Measurements from ENCODE around the gene MYBPH.

The MYBPH gene

DNA sequence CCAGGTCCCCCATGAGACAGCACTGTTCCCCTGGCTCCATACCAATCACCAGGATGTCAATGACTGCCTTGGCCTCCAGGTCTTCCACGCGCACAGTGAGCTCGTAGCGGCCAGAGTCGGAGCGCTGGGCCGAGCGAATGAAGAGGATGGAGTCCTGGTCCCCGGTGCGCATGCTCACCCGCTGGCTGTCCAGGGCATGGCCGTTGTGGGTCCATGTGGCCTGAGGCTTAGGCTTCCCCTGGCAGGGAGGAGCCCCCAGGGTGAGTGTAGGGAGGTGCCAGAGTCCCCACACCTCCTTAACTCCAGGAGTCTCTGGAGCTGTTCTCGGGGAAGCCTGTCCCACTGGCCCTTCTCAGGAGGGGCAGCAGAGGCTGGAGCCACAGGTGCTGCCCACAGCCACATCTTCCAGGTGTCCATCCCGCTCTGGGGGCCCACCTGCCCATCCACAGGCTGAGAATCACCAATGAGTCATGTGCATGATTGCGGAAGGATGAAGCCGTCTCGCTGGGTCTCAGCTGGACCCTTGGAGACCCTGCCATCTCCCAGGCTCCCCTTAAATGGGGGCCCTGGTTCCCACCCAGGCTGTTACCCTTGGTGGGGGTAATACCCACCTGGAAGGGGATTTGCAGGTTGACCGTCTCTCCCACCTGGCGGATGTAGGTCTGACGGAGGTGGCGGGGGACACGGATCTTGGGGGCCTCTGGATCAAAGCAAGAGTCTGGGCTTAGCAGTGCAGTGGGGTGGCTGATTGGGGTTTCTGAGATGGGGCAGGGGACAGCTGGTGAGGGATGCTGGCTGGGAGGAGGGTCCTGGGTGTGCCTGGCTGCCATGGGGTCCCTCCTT, 4.1 kb downstream of the MYBPH start:
- no peaks in the 10 kb centered on the region for H3F3A ChIP-seq (ENCODE audit: insufficient read depth, low read length)
- H3K4me1 ChIP-seq (ENCODE audit: insufficient read depth, low read length, severe bottlenecking) = no peaks in the 10 kb centered on the region
- no peaks in the 10 kb centered on the region for H3K36me3 ChIP-seq (ENCODE audit: insufficient read depth, low read length)
- H3K79me2 ChIP-seq (ENCODE audit: insufficient read depth, low read length) = no peaks in the 10 kb centered on the region
- no peaks in the 10 kb centered on the region for H3K9me3 ChIP-seq (ENCODE audit: low read length)
- 0 out of 2 replicates have a peak, but pooled peaks cover 4% of the 10 kb centered on the region for H3K27me3 ChIP-seq (ENCODE audit: insufficient read depth, low read length)
- no peak for TF ChIP-seq EZH2 (IDR thresholded peaks at IDR 0.05; ENCODE audit: borderline replicate concordance, low read length)
- TF ChIP-seq, protein P1, sequence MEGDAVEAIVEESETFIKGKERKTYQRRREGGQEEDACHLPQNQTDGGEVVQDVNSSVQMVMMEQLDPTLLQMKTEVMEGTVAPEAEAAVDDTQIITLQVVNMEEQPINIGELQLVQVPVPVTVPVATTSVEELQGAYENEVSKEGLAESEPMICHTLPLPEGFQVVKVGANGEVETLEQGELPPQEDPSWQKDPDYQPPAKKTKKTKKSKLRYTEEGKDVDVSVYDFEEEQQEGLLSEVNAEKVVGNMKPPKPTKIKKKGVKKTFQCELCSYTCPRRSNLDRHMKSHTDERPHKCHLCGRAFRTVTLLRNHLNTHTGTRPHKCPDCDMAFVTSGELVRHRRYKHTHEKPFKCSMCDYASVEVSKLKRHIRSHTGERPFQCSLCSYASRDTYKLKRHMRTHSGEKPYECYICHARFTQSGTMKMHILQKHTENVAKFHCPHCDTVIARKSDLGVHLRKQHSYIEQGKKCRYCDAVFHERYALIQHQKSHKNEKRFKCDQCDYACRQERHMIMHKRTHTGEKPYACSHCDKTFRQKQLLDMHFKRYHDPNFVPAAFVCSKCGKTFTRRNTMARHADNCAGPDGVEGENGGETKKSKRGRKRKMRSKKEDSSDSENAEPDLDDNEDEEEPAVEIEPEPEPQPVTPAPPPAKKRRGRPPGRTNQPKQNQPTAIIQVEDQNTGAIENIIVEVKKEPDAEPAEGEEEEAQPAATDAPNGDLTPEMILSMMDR (IDR thresholded peaks at IDR 0.05; ENCODE audit: low read length) = no peak
- H3K9me2 ChIP-seq (ENCODE audit: low read depth, low read length) = no peaks in the 10 kb centered on the region
- H3K9ac ChIP-seq (ENCODE audit: low read length) = no peak overlapping the region
- H3K27ac ChIP-seq (ENCODE audit: low read depth, low read length, poor library complexity, severe bottlenecking) = no peak overlapping the region
- no peaks in the 10 kb centered on the region for H4K20me1 ChIP-seq (ENCODE audit: insufficient read depth, low read length)
- no peak overlapping the region for H3K4me2 ChIP-seq (ENCODE audit: low read length)
- no peak overlapping the region for H2AFZ ChIP-seq (ENCODE audit: low read length)
- no peak overlapping the region for H3K4me3 ChIP-seq (ENCODE audit: low read depth, low read length, poor library complexity, severe bottlenecking)

DNA sequence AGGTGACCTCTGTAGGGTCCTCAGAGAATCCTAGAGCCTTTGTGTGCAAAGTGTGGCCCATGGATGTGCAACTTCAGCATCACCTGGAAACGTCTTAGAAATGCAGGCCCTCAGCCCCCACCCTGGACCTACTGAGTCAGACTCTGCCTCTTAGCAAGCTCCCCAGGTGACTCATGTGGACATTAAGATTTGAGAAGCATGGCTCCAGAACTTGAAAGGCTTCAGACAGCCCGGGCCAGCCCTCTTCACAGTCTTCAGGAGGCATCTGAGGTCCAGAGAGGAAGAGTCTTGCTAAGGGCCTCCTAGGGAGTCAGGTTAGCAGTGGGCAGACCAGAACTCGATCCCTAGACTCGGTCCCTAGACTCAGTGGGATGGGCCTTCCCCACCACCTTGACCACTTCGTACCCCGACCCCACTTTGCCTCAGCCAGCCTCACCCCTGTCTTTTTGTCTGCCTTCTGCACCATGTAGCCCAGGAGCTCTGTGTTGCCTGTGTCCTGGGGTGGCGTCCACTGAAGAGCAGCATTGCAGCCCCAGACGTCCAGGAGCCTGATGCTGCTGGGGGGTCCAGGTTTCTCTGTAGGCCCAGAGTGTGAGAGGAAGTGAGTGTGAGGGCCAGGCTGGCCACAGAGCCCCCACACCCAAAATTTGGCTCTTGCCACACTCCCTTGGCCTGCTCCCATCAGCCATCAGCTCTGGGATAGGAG, 4.8 kb downstream of the MYBPH start:
- Histone ChIP-seq H3K36me3 (ENCODE audit: insufficient read depth, low read length) (no peaks in the 10 kb centered on the region), H3K9ac (ENCODE audit: low read length) (no peak overlapping the region)

DNA sequence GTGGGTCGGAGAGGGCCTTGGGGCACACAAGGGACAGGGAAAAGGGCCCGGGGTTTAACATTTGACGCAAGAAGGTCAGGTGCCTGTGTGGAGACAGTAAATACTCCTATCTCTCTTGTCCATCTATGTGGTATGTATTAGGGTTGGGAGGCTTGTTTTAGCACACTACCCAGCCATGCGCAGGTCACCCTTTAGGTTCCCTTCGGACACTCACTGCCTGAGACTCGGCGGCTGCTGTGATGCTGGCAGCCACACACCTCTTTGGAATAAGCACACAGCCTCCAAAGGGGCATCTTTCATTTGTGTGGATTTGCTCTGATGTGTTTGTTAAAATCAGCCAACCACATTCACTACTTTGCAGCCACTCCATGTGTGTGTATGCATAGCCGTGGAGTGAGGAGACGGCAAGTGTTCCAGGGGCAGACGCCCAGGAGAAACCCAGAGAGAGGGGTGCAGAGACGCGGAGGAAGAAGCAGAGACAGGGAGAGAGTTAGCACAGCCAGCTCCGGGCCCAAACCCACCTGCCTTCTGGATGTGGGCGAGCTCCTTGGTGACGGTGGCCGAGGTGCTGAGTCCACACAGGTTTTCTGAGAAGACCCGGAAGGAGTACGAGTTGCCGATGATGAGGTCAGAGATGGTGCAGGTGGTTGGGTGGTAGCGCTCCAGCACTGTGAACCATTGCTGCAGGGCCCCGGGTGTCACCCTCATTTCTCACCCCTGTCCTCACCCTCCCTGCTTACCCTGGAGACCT, 5.7 kb downstream of the MYBPH start:
- H3K9me2 ChIP-seq (ENCODE audit: low read depth, low read length) = no peaks in the 10 kb centered on the region
- TF ChIP-seq, protein P1 (IDR thresholded peaks at IDR 0.05; ENCODE audit: low read length) = no peak
- no peak for TF ChIP-seq EZH2 (IDR thresholded peaks at IDR 0.05; ENCODE audit: borderline replicate concordance, low read length)
- H3K36me3 ChIP-seq (ENCODE audit: insufficient read depth, low read length) = no peaks in the 10 kb centered on the region
- H3F3A ChIP-seq (ENCODE audit: insufficient read depth, low read length) = no peaks in the 10 kb centered on the region
- 0 out of 2 replicates have a peak, but pooled peaks cover 9% of the 10 kb centered on the region for H3K27me3 ChIP-seq (ENCODE audit: insufficient read depth, low read length)
- H2AFZ ChIP-seq (ENCODE audit: low read length) = no peak overlapping the region
- no peaks in the 10 kb centered on the region for H3K4me1 ChIP-seq (ENCODE audit: insufficient read depth, low read length, severe bottlenecking)
- H3K4me2 ChIP-seq (ENCODE audit: low read length) = no peak overlapping the region
- no peaks in the 10 kb centered on the region for H3K9me3 ChIP-seq (ENCODE audit: low read length)
- H3K9ac ChIP-seq (ENCODE audit: low read length) = no peak overlapping the region
- no peaks in the 10 kb centered on the region for H4K20me1 ChIP-seq (ENCODE audit: insufficient read depth, low read length)
- no peak overlapping the region for H3K27ac ChIP-seq (ENCODE audit: low read depth, low read length, poor library complexity, severe bottlenecking)
- no peaks in the 10 kb centered on the region for H3K79me2 ChIP-seq (ENCODE audit: insufficient read depth, low read length)
- H3K4me3 ChIP-seq (ENCODE audit: low read depth, low read length, poor library complexity, severe bottlenecking) = no peak overlapping the region

More for the DNA sequence above, 4.8 kb downstream of the MYBPH start:
- H3K9me2 ChIP-seq (ENCODE audit: low read depth, low read length) = no peaks in the 10 kb centered on the region
- no peaks in the 10 kb centered on the region for H3F3A ChIP-seq (ENCODE audit: insufficient read depth, low read length)
- no peaks in the 10 kb centered on the region for H3K4me1 ChIP-seq (ENCODE audit: insufficient read depth, low read length, severe bottlenecking)
- no peak overlapping the region for H3K27ac ChIP-seq (ENCODE audit: low read depth, low read length, poor library complexity, severe bottlenecking)
- TF ChIP-seq, protein P1 (IDR thresholded peaks at IDR 0.05; ENCODE audit: low read length) = no peak
- no peak for TF ChIP-seq EZH2 (IDR thresholded peaks at IDR 0.05; ENCODE audit: borderline replicate concordance, low read length)
- H3K4me2 ChIP-seq (ENCODE audit: low read length) = no peak overlapping the region
- H2AFZ ChIP-seq (ENCODE audit: low read length) = no peak overlapping the region
- H3K4me3 ChIP-seq (ENCODE audit: low read depth, low read length, poor library complexity, severe bottlenecking) = no peak overlapping the region
- H4K20me1 ChIP-seq (ENCODE audit: insufficient read depth, low read length) = no peaks in the 10 kb centered on the region
- no peaks in the 10 kb centered on the region for H3K9me3 ChIP-seq (ENCODE audit: low read length)
- 0 out of 2 replicates have a peak, but pooled peaks cover 5% of the 10 kb centered on the region for H3K27me3 ChIP-seq (ENCODE audit: insufficient read depth, low read length)
- no peaks in the 10 kb centered on the region for H3K79me2 ChIP-seq (ENCODE audit: insufficient read depth, low read length)

Data from OCI-LY1 (cell line).